Ovary (tissue), 9 donors: ENCODE results near the gene ANKMY1. TPM values are rescaled to one million over a fixed set of nuclear protein-coding genes. Genes with fewer than 3 reads are reported as not detected.

Source experiments
- DNase-seq, 5 donors: peaks; one replicate each; pipeline ENCODE4 v3.0.0-alpha.2; 2019 to 2020
- H3K27ac ChIP-seq, 2 donors: fragments of 200-600 bp; one replicate each; pipeline versions ENCODE4 v1.5.1 to v1.8.0; 2019 to 2022
- H3K27me3 ChIP-seq: fragments of 200-600 bp; one replicate; pipeline ENCODE4 v1.8.0; 2022
- H3K36me3 ChIP-seq: fragments of 200-600 bp; sonication (generic); one replicate; pipeline ENCODE4 v1.5.1; 2019
- H3K4me1 ChIP-seq: one replicate; pipeline ENCODE4 v1.8.1; 2013; ENCODE audit warnings: mild to moderate bottlenecking, moderate library complexity; ENCODE audit not compliant: insufficient read depth
- H3K4me3 ChIP-seq: fragments of 200-600 bp; sonication (generic); one replicate; pipeline ENCODE4 v1.5.1; 2017
- H3K9me3 ChIP-seq, 2 donors: fragments of 200-600 bp in 1 of 2; sonication (generic) in 1 of 2; one replicate each; pipeline versions ENCODE4 v1.5.1 to v1.8.1; 2013 to 2019; ENCODE audit warnings: mild to moderate bottlenecking in 1 of 2, moderate library complexity in 1 of 2
- CTCF ChIP-seq, 3 donors: fragments of 450-650 bp in 2 of 3; fragments of 200-600 bp in 1 of 3; IDR thresholded peaks; one replicate each; pipeline versions ENCODE4 v1.5.1 to v1.8.0; 2016 to 2022; ENCODE audit warnings: antibody characterized with exemption in 3 of 3, mild to moderate bottlenecking in 1 of 3
- EP300 ChIP-seq: sonication (generic); formaldehyde crosslinking; IDR thresholded peaks from one replicate; pipeline ENCODE4 v1.6.1; 2017; ENCODE audit warnings: antibody characterized with exemption
- POLR2A ChIP-seq: fragments of 450-650 bp; IDR thresholded peaks from one replicate; pipeline ENCODE4 v1.6.1; 2017; ENCODE audit warnings: antibody characterized with exemption, mild to moderate bottlenecking, moderate library complexity
- WGBS, 3 donors: extraction: QIAGEN DNeasy Blood & Tissue Kit in 1 of 3; methylation state at CpG; one replicate each; pipeline versions ENCODE4 v1.1.5 to v1.1.7; 2013 to 2017; 5-methylcytosine and 5-hydroxymethylcytosine counted together
- intact Hi-C, 4 donors: fragments of 100-400 bp; cut with DNase I; formaldehyde crosslinking; loops; one replicate each; pipeline versions ENCODE4 v1.11.0 to v1.15.1; 2022 to 2023
- polyA plus RNA-seq, 2 donors: library from polyadenylated mRNA; stranded (reverse); fragments of 200-250 nt in 1 of 2; fragments of 350-450 nt in 1 of 2; fragmentation: Illumina TruSeq in 1 of 2; extraction: RNeasy Lipid Tissue Mini Kit (QIAGEN cat#74804) in 1 of 2; gene quantifications; one replicate each; pipeline ENCODE4 v1.2.3, GENCODE V29; 2013 to 2014
- total RNA-seq, 7 donors: library from RNA; depleted of rRNA in 2 of 7; stranded (reverse); fragments of >200 nt in 2 of 7; fragmentation: NEBNext Ultra II Directional in 3 of 7; extraction: Animal tissue kit (Norgen Biotek cat#: 25700) in 3 of 7; gene quantifications; one replicate each; pipeline versions ENCODE4 v1.1.0 to v1.2.4, GENCODE V29; 2016 to 2023
- donor health status: DM: no; HTN: no; CAD: no; lungs with moderate emphysema.
- donor health status: DM: no; HTN: no; CAD: no.
- donor health status: Bipolar disorder and iron deficiency.
- donor health status: DM: yes; HTN: yes; CAD: no.
- donor health status: DM: no; HTN: no; CAD: no.
- donor health status: DM: yes; HTN: yes; CAD: no.

ANKMY1 gene
- total and polyA plus RNA-seq, 9 donors: 11.5 to 24.2 (median 19.0) TPM

GRCh38 chr2:240511351-240512108, 46.3 kb downstream of the ANKMY1 start:
- no peak overlapping the region for H3K4me3 ChIP-seq
- no peaks in the 10 kb centered on the region for H3K4me1 ChIP-seq
- WGBS, 3 donors: 91 to 94% (median 92%) methylated on average over 31 of the region's 31 CpGs
- H3K9me3 ChIP-seq: no peaks in the 10 kb centered on the region
- no peak for DNase-seq
- no peak overlapping the region for H3K27ac ChIP-seq
- intact Hi-C loops: no loop called here
- TF ChIP-seq CTCF (IDR thresholded peaks at IDR 0.05): no peak
- no peak for TF ChIP-seq POLR2A
- TF ChIP-seq EP300: no peak
- no peaks in the 10 kb centered on the region for H3K36me3 ChIP-seq
- no peaks in the 10 kb centered on the region for H3K27me3 ChIP-seq

GRCh38 chr2:240510513-240511210, 47.1 kb downstream of the ANKMY1 start:
- intact Hi-C loops: no loop called here
- no peak overlapping the region for H3K27ac ChIP-seq
- no peaks in the 10 kb centered on the region for H3K9me3 ChIP-seq
- TF ChIP-seq CTCF (IDR thresholded peaks at IDR 0.05) (no peak), EP300 (no peak), POLR2A (no peak)
- no peaks in the 10 kb centered on the region for H3K36me3 ChIP-seq
- 91 to 96% (median 92%) methylated on average over 12 of the region's 12 CpGs for WGBS, 3 donors
- H3K4me3 ChIP-seq: no peak overlapping the region
- no peaks in the 10 kb centered on the region for H3K27me3 ChIP-seq
- no peak for DNase-seq
- H3K4me1 ChIP-seq: no peaks in the 10 kb centered on the region

- Histone ChIP-seq H3K27me3 (no peaks in the 10 kb centered on the region), H3K36me3 (no peaks in the 10 kb centered on the region), H3K9me3 (no peaks in the 10 kb centered on the region), H3K27ac (no peak overlapping the region), H3K4me1 (no peaks in the 10 kb centered on the region), H3K4me3 (no peak overlapping the region)
- intact Hi-C loops: loop anchor here in 1 of 4 donors (10.0 kb wide), 1 partner anchor 105 kb away; no protein-coding TSS in a partner anchor
- TF ChIP-seq CTCF (IDR thresholded peaks at IDR 0.05) (no peak), EP300 (no peak), POLR2A (no peak)
- WGBS, 3 donors: 64 to 78% (median 69%) methylated on average over 12 of the region's 12 CpGs
- DNase-seq: no peak
These were observed 47.9 kb downstream of the ANKMY1 start for GRCh38 chr2:240509667-240510512.

- no peak overlapping the region for H3K4me3 ChIP-seq
- no peak for DNase-seq
- intact Hi-C loops: loop anchor here in 1 of 4 donors (10.0 kb wide), 1 partner anchor 106 kb away; no protein-coding TSS in a partner anchor
- no peaks in the 10 kb centered on the region for H3K27me3 ChIP-seq
- no peaks in the 10 kb centered on the region for H3K36me3 ChIP-seq
- no peaks in the 10 kb centered on the region for H3K4me1 ChIP-seq
- no peaks in the 10 kb centered on the region for H3K9me3 ChIP-seq
- TF ChIP-seq POLR2A: no peak
- no peak for TF ChIP-seq CTCF (IDR thresholded peaks at IDR 0.05)
- no peak for TF ChIP-seq EP300
- WGBS, 3 donors: 96 to 98% (median 97%) methylated on average over 7 of the region's 7 CpGs
- H3K27ac ChIP-seq: no peak overlapping the region
These were observed 48.8 kb downstream of the ANKMY1 start for GRCh38 chr2:240508832-240509545.
